H1 (cell line): ENCODE results near the gene ARHGAP15. TPM values are rescaled to one million over a fixed set of nuclear protein-coding genes. Genes with fewer than 3 reads are reported as not detected.

Experiments
- CTCF ChIA-PET: fragments of 300-600 bp; sonication (Branson Sonifier 250); formaldehyde crosslinking; loops from one replicate; lab custom pipeline; 2021; ENCODE audit not compliant: partially characterized antibody; lab: Charles Lee
- POLR2A ChIA-PET: fragments of 300-600 bp; sonication (Branson Sonifier 250); formaldehyde crosslinking; loops from one replicate; lab custom pipeline; 2021; ENCODE audit warnings: inconsistent platforms; ENCODE audit not compliant: partially characterized antibody; lab: Charles Lee
- DNase-seq, 2 experiments: peaks; one replicate each; pipeline versions ENCODE4 v3.0.0 to v3.0.0-alpha.2; 2010 to 2022; ENCODE audit warnings: low spot score in 2 of 2, low read depth in 1 of 2, mixed read lengths in 1 of 2
- FAIRE-seq: peaks from 2 replicates; lab custom pipeline; 2011; peaks lifted over from hg19 to GRCh38; lab: Jason Lieb, UNC
- H2AFZ ChIP-seq: 2 replicates; pipeline ENCODE4 v1.8.1; 2012; ENCODE audit warnings: low read length, inconsistent platforms
- H2AK5ac ChIP-seq: 2 replicates; pipeline ENCODE4 v1.6.1; 2013; ENCODE audit warnings: low read depth, low read length
- H2BK120ac ChIP-seq: replicated peaks from 2 replicates; pipeline ENCODE3; 2013; ENCODE audit warnings: low read depth, low read length, inconsistent platforms
- H2BK12ac ChIP-seq: 2 replicates; pipeline ENCODE4 v1.6.1; 2013; ENCODE audit warnings: low read depth, low read length
- H2BK15ac ChIP-seq: 2 replicates; pipeline ENCODE4 v1.6.1; 2013; ENCODE audit warnings: low read length
- H2BK20ac ChIP-seq: 2 replicates; pipeline ENCODE4 v1.6.1; 2013; ENCODE audit warnings: low read length
- H2BK5ac ChIP-seq: 2 replicates; pipeline ENCODE4 v1.6.1; 2013; ENCODE audit warnings: low read depth, low read length
- H3K14ac ChIP-seq: 2 replicates; pipeline ENCODE4 v1.6.1; 2013; ENCODE audit warnings: inconsistent platforms; ENCODE audit not compliant: insufficient read length
- H3K18ac ChIP-seq: 2 replicates; pipeline ENCODE4 v1.6.1; 2013; ENCODE audit warnings: low read length; ENCODE audit errors: extremely low read depth
- H3K23ac ChIP-seq: 2 replicates; pipeline ENCODE4 v1.6.1; 2013; ENCODE audit warnings: inconsistent platforms; ENCODE audit not compliant: insufficient read length
- H3K23me2 ChIP-seq: 2 replicates; pipeline ENCODE4 v1.6.1; 2013; ENCODE audit warnings: low read depth, low read length
- H3K27ac ChIP-seq: 2 replicates; pipeline ENCODE4 v1.6.1; 2011; ENCODE audit warnings: low read depth, low read length, inconsistent platforms
- H3K27me3 ChIP-seq, 4 experiments: replicated peaks in 1 of 4; 1 replicate in 1 of 4; 2 replicates in 3 of 4; pipeline versions ENCODE4 v1.6.1 to v1.8.1; 2011 to 2013; ENCODE audit warnings: low read length in 3 of 4, mild to moderate bottlenecking in 3 of 4, inconsistent platforms in 2 of 4, mixed read lengths in 2 of 4, moderate library complexity in 1 of 4; ENCODE audit not compliant: control insufficient read depth in 3 of 4, insufficient read depth in 3 of 4; ENCODE audit errors: extremely low read depth in 1 of 4
- H3K36me3 ChIP-seq, 4 experiments: 2 replicates each; pipeline versions ENCODE4 v1.6.1 to v1.8.1; 2011 to 2013; ENCODE audit warnings: mild to moderate bottlenecking in 4 of 4, low read length in 3 of 4, moderate library complexity in 2 of 4, control low read depth in 1 of 4, inconsistent platforms in 1 of 4; ENCODE audit not compliant: insufficient read depth in 4 of 4, control insufficient read depth in 2 of 4
- H3K4ac ChIP-seq: replicated peaks from 2 replicates; pipeline ENCODE3; 2013; ENCODE audit warnings: low read length, low read depth, mixed read lengths, inconsistent platforms; ENCODE audit not compliant: insufficient read length
- H3K4me1 ChIP-seq, 4 experiments: replicated peaks in 1 of 4; 1 replicate in 1 of 4; 2 replicates in 3 of 4; pipeline versions ENCODE4 v1.6.1 to v1.8.1; 2011 to 2013; ENCODE audit warnings: low read length in 3 of 4, inconsistent platforms in 2 of 4, mixed read lengths in 1 of 4; ENCODE audit not compliant: insufficient read depth in 4 of 4, control insufficient read depth in 3 of 4
- H3K4me2 ChIP-seq, 2 experiments: 2 replicates each; pipeline versions ENCODE4 v1.6.1 to v1.8.1; 2011 to 2013; ENCODE audit warnings: low read depth in 2 of 2, low read length in 2 of 2, control low read depth in 1 of 2, inconsistent platforms in 1 of 2, mild to moderate bottlenecking in 1 of 2; ENCODE audit not compliant: insufficient read depth in 1 of 2
- H3K4me3 ChIP-seq, 4 experiments: fragments of 200-600, 300-600 bp in 1 of 4; sonication (generic), shearing (Covaris generic), sonication (Bioruptor Twin) in 1 of 4; 2 replicates each; pipeline versions ENCODE4 v1.5.1 to v1.8.1; 2011 to 2016; ENCODE audit warnings: low read length in 4 of 4, low read depth in 3 of 4, control low read depth in 2 of 4, inconsistent platforms in 2 of 4, mild to moderate bottlenecking in 2 of 4, mixed read lengths in 1 of 4, moderate library complexity in 1 of 4; ENCODE audit not compliant: insufficient read depth in 2 of 4; ENCODE audit errors: extremely low read depth in 1 of 4
- H3K56ac ChIP-seq: replicated peaks from 2 replicates; pipeline ENCODE3; 2013; ENCODE audit warnings: low read depth, mild to moderate bottlenecking, mixed read lengths, low read length, inconsistent platforms; ENCODE audit not compliant: insufficient read length
- H3K79me1 ChIP-seq: 2 replicates; pipeline ENCODE4 v1.6.1; 2013; ENCODE audit warnings: low read depth, low read length, control low read depth
- H3K79me2 ChIP-seq, 2 experiments: 2 replicates each; pipeline versions ENCODE4 v1.6.1 to v1.8.1; 2012 to 2013; ENCODE audit warnings: low read length in 2 of 2, mild to moderate bottlenecking in 2 of 2, inconsistent platforms in 1 of 2; ENCODE audit not compliant: insufficient read depth in 2 of 2, control insufficient read depth in 1 of 2
- H3K9ac ChIP-seq, 4 experiments: replicated peaks in 1 of 4; 1 replicate in 1 of 4; 2 replicates in 3 of 4; pipeline versions ENCODE4 v1.6.1 to v1.8.1; 2011 to 2013; ENCODE audit warnings: low read depth in 3 of 4, low read length in 3 of 4, control low read depth in 2 of 4, mild to moderate bottlenecking in 2 of 4, moderate library complexity in 2 of 4, inconsistent platforms in 1 of 4; ENCODE audit errors: extremely low read depth in 1 of 4
- H3K9me3 ChIP-seq, 2 experiments: 2 replicates each; pipeline versions ENCODE4 v1.6.1 to v1.8.1; 2012 to 2013; ENCODE audit warnings: mild to moderate bottlenecking in 2 of 2, moderate library complexity in 2 of 2, control low read depth in 1 of 2, inconsistent platforms in 1 of 2, low read depth in 1 of 2, low read length in 1 of 2, mixed read lengths in 1 of 2; ENCODE audit not compliant: insufficient read depth in 2 of 2
- H4K20me1 ChIP-seq, 2 experiments: replicated peaks in 1 of 2; 2 replicates each; pipeline versions ENCODE3 to v1.8.1; 2011 to 2013; ENCODE audit warnings: inconsistent platforms in 2 of 2, low read length in 2 of 2, mild to moderate bottlenecking in 1 of 2; ENCODE audit not compliant: insufficient read depth in 2 of 2, control insufficient read depth in 1 of 2
- H4K5ac ChIP-seq: 2 replicates; pipeline ENCODE4 v1.6.1; 2013; ENCODE audit warnings: low read length, low read depth, mixed read lengths, inconsistent platforms; ENCODE audit not compliant: insufficient read length
- H4K8ac ChIP-seq: 2 replicates; pipeline ENCODE4 v1.8.0; 2013; ENCODE audit warnings: mild to moderate bottlenecking, moderate library complexity, low read length, inconsistent platforms; ENCODE audit not compliant: insufficient read depth; ENCODE audit errors: extremely low read depth
- H4K91ac ChIP-seq: replicated peaks from 2 replicates; pipeline ENCODE3; 2013; ENCODE audit warnings: low read length, mixed read lengths, inconsistent platforms; ENCODE audit not compliant: insufficient read length
- SIRT6 ChIP-seq: IDR thresholded peaks from one replicate; pipeline ENCODE4 v1.7.1; 2012; ENCODE audit warnings: low read length, inconsistent platforms
- SRF ChIP-seq: IDR thresholded peaks from 2 replicates; pipeline ENCODE4 v1.6.1; 2011; ENCODE audit warnings: mild to moderate bottlenecking, low read depth, low read length, moderate library complexity
- TEAD4 ChIP-seq: IDR thresholded peaks from 2 replicates; pipeline ENCODE4 v1.6.1; 2012; ENCODE audit warnings: low read depth, low read length, inconsistent platforms, mixed read lengths
- WGBS, 2 experiments: shearing (Covaris generic) in 1 of 2; methylation state at CpG; one replicate each; pipeline versions ENCODE4 v1.1.6 to v1.1.7; 2013 to 2015; ENCODE audit warnings: low lambda C conversion rate in 2 of 2, mixed read lengths in 2 of 2, inconsistent platforms in 1 of 2, low coverage in 1 of 2, missing lambda C conversion rate in 1 of 2; ENCODE audit not compliant: insufficient replicate concordance in 2 of 2, insufficient coverage in 1 of 2, insufficient read length in 1 of 2; ENCODE audit errors: extremely low coverage in 1 of 2, missing lambda C conversion rate in 1 of 2; 5-methylcytosine and 5-hydroxymethylcytosine counted together
- polyA plus RNA-seq, 7 experiments: library from polyadenylated mRNA; depleted of rRNA in 3 of 7; stranded (reverse) in 5 of 7; unstranded in 2 of 7; fragments of >200 nt in 5 of 7; fragments of 200-250 nt in 2 of 7; gene quantifications; 1 replicate in 5 of 7; 2 replicates in 1 of 7; 4 replicates in 1 of 7; pipeline versions ENCODE4 v1.2.1 to v1.2.3, GENCODE V29; 2011 to 2013; ENCODE audit warnings: missing spikeins in 2 of 7, mixed read lengths in 2 of 7
- total RNA-seq: library from RNA; stranded (reverse); fragmentation: NEBNext Ultra II Directional; extraction: Animal tissue kit (Norgen Biotek cat#: 25700); gene quantifications from 2 replicates; pipeline ENCODE4 v1.2.1, GENCODE V29; 2021

Gene ARHGAP15
- total and polyA plus RNA-seq, 2 of the 8 experiments (the other 6 are each of a cell fraction or from before 2014, with no cell fraction given), result not detected

DNA sequence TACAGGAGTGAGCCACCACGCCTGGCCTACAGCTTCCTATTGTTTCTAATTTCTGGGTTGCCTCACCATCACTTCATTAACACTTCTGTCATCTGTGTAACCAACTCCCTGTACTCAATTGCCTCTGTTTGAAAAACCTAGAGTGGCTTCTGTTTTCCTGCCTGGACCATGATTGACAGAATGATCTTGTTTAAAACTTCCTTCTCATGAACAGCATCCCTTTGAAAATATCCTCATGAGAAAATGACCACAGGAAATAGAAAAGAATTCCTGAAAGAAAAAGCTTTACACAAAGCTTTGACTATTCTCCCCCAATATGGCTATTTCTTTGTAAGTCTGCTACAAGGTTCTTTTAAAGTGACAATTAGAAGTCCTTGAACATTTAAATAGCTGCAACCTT, 672.3 kb downstream of the ARHGAP15 start:
- H4K20me1 ChIP-seq, result no peaks in the 10 kb centered on the region
- H4K8ac ChIP-seq, result no peak overlapping the region
- no peaks in the 10 kb centered on the region for H3K36me3 ChIP-seq
- no peak overlapping the region for H3K9ac ChIP-seq
- H2BK5ac ChIP-seq, result no peak overlapping the region
- no peaks in the 10 kb centered on the region for H3K79me2 ChIP-seq
- no peak overlapping the region for H3K27ac ChIP-seq
- H3K14ac ChIP-seq, result no peak overlapping the region
- FAIRE-seq (no peak), DNase-seq (no peak)
- H3K27me3 ChIP-seq, result no peaks in the 10 kb centered on the region
- ChIA-PET POLR2A (no interaction called here), CTCF (no interaction called here)
- no peaks in the 10 kb centered on the region for H3K79me1 ChIP-seq
- H3K56ac ChIP-seq, result no peak overlapping the region
- H4K5ac ChIP-seq, result no peak overlapping the region
- no peak overlapping the region for H2BK15ac ChIP-seq
- no peak overlapping the region for H3K4me2 ChIP-seq
- H2BK12ac ChIP-seq, result no peak overlapping the region
- no peak overlapping the region for H2AFZ ChIP-seq
- no peaks in the 10 kb centered on the region for H3K9me3 ChIP-seq
- H3K23me2 ChIP-seq, result no peaks in the 10 kb centered on the region
- H4K91ac ChIP-seq, result no peak overlapping the region
- peaks cover 0 to 4% (median 1%) of the 10 kb centered on the region in 4 experiments; a peak in 1 of 7 replicates for H3K4me1 ChIP-seq
- H2BK20ac ChIP-seq, result no peak overlapping the region
- H3K4ac ChIP-seq, result no peak overlapping the region
- H2AK5ac ChIP-seq, result no peak overlapping the region
- no peak overlapping the region for H3K23ac ChIP-seq
- H3K18ac ChIP-seq, result no peak overlapping the region
- no peak overlapping the region for H2BK120ac ChIP-seq
- H3K4me3 ChIP-seq, result no peak overlapping the region
- WGBS, 2 experiments, result 80% methylated on average over 1 of the region's 1 CpG; no CpG with 5 or more reads in 1 of the 2 experiments
- TF ChIP-seq SRF (no peak), SIRT6 (no peak), TEAD4 (no peak)
